ENCODE measurements around the gene PARG. TPM values are rescaled to one million over a fixed set of nuclear protein-coding genes. Genes with fewer than 3 reads are reported as not detected.

PARG gene
- total and polyA plus RNA-seq, 9 of the 15 experiments (the other 6 are each of a cell fraction or from before 2014, with no cell fraction given), result 8.5 to 49.9 (median 28.8) TPM

GRCh38 chr10:49844775-49845595 is 96.8 kb downstream of the PARG start:
- Histone ChIP-seq H2AFZ (ENCODE audit: low read depth, low read length) (no peak overlapping the region), H3K9me1 (ENCODE audit: control insufficient read depth, insufficient read depth, low read length) (no peaks in the 10 kb centered on the region), H3K9me3 (replicated peaks; ENCODE audit: control insufficient read depth, insufficient read depth, low read depth, low read length) (no peaks in the 10 kb centered on the region), H4K20me1 (replicated peaks; ENCODE audit: control insufficient read depth, insufficient read depth, low read length) (no peaks in the 10 kb centered on the region), H3K79me2 (ENCODE audit: control insufficient read depth, insufficient read depth, low read length) (no peaks in the 10 kb centered on the region), H3K4me3 (no peak overlapping the region), H3K9ac (ENCODE audit: insufficient read depth in 1 of 2, low read depth in 2 of 2, low read length in 2 of 2) (no peak overlapping the region), H3K4me2 (ENCODE audit: insufficient read depth, low read length) (no peak overlapping the region), H3K27me3 (ENCODE audit: control insufficient read depth in 2 of 2, insufficient read depth in 2 of 2, low read length in 2 of 2) (no peaks in the 10 kb centered on the region), H3K27ac (ENCODE audit: extremely low read depth, low read depth, low read length) (no peak overlapping the region), H3K4me1 (replicated peaks in 1 of 2; ENCODE audit: control insufficient read depth in 2 of 2, insufficient read depth in 2 of 2, low read length in 2 of 2) (no peaks in the 10 kb centered on the region), H3K36me3 (ENCODE audit: control insufficient read depth, insufficient read depth, low read length) (peaks cover 32% of the 10 kb centered on the region; the same call in 2 of the 3 replicates)
- no peak for ATAC-seq
- ChIA-PET CTCF (ENCODE audit: low intra/inter-chr PET ratio) (no interaction called here), POLR2A (no interaction called here)
- in situ Hi-C loops (cut with MboI) (no loop called here), intact Hi-C loops (cut with micrococcal nuclease) (no loop called here)
- DNase-seq (ENCODE audit: extremely low read depth in 1 of 4, low spot score in 3 of 4), result no peak
- WGBS (ENCODE audit: insufficient coverage, low coverage, missing lambda C conversion rate), result 85% methylated on average over 7 of the region's 7 CpGs
- TF ChIP-seq ELF4 (CRISPR knock-in tag; IDR thresholded peaks at IDR 0.05) (no peak), KDM1A (IDR thresholded peaks at IDR 0.05) (no peak), ZNF57 (CRISPR knock-in tag; IDR thresholded peaks at IDR 0.05) (no peak), ATF7 (IDR thresholded peaks at IDR 0.05) (no peak), ZNF407 (IDR thresholded peaks at IDR 0.05; ENCODE audit: low read depth) (no peak), BHLHE40 (IDR thresholded peaks at IDR 0.05; ENCODE audit: low read length) (no peak), NFATC3 (IDR thresholded peaks at IDR 0.05) (no peak), CEBPB (tag; IDR thresholded peaks at IDR 0.05) (0 out of 2 replicates have a peak, but pooled peaks have one; percentile 8), CEBPG (CRISPR knock-in tag; IDR thresholded peaks at IDR 0.05) (no peak), CEBPG (tag; conservative IDR thresholded peaks at IDR 0.05 in 1 of 2, IDR thresholded peaks at IDR 0.05 in 1 of 2) (peak in 1 of 2 experiments; percentile 60; a peak in 2 of 4 replicates), ZNF511 (CRISPR knock-in tag; IDR thresholded peaks at IDR 0.05) (no peak)
- TF ChIP-seq, protein P1, sequence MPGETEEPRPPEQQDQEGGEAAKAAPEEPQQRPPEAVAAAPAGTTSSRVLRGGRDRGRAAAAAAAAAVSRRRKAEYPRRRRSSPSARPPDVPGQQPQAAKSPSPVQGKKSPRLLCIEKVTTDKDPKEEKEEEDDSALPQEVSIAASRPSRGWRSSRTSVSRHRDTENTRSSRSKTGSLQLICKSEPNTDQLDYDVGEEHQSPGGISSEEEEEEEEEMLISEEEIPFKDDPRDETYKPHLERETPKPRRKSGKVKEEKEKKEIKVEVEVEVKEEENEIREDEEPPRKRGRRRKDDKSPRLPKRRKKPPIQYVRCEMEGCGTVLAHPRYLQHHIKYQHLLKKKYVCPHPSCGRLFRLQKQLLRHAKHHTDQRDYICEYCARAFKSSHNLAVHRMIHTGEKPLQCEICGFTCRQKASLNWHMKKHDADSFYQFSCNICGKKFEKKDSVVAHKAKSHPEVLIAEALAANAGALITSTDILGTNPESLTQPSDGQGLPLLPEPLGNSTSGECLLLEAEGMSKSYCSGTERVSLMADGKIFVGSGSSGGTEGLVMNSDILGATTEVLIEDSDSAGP (CRISPR knock-in tag; IDR thresholded peaks at IDR 0.05), result no peak
- FAIRE-seq, result no peak
- no TSS peak for BruUV-seq (replicated peaks)

Data from K562 (cell line).